GM23248 (cell line): ENCODE data around the gene IARS2. TPM values are rescaled to one million over a fixed set of nuclear protein-coding genes. Genes with fewer than 3 reads are reported as not detected.
A peak's percentile ranks its signal among the peaks of the same experiment; 100 is the strongest.
"Not testable (repeated sequence)": the region's sequence is repeated elsewhere in the genome, so short reads cannot be mapped to it uniquely, and the experiment has no call there.

Experiments
- DNase-seq: peaks from one replicate; pipeline ENCODE4 v3.0.0-alpha.2; 2015
- H2AFZ ChIP-seq: fragments of 200-600 bp; sonication (generic); 2 replicates; pipeline ENCODE4 v1.6.1; 2016; ENCODE audit warnings: antibody characterized with exemption
- H3F3A ChIP-seq: fragments of 200-600 bp; sonication (generic); 2 replicates; pipeline ENCODE4 v1.6.1; 2016; ENCODE audit warnings: mild to moderate bottlenecking, antibody characterized with exemption, mixed run types; ENCODE audit not compliant: insufficient read depth
- H3K27ac ChIP-seq: fragments of 200-600 bp; sonication (generic); 2 replicates; pipeline ENCODE4 v1.5.1; 2016; ENCODE audit warnings: mild to moderate bottlenecking
- H3K27me3 ChIP-seq: fragments of 200-600 bp; sonication (generic); replicated peaks from 2 replicates; pipeline ENCODE4 v1.6.1; 2016; ENCODE audit warnings: mild to moderate bottlenecking; ENCODE audit not compliant: insufficient read depth
- H3K36me3 ChIP-seq: fragments of 200-600 bp; sonication (generic); 2 replicates; pipeline ENCODE4 v1.6.1; 2016; ENCODE audit warnings: low read depth, mild to moderate bottlenecking
- H3K4me1 ChIP-seq: fragments of 200-600 bp; sonication (generic); 2 replicates; pipeline ENCODE4 v1.6.1; 2016; ENCODE audit warnings: mild to moderate bottlenecking; ENCODE audit not compliant: insufficient read depth
- H3K4me2 ChIP-seq: fragments of 200-600 bp; sonication (generic); one replicate; pipeline ENCODE4 v1.6.1; 2016; ENCODE audit warnings: mild to moderate bottlenecking; ENCODE audit not compliant: unreplicated experiment
- H3K4me3 ChIP-seq: fragments of 200-600 bp; sonication (generic); 2 replicates; pipeline ENCODE4 v1.5.1; 2016; ENCODE audit warnings: mild to moderate bottlenecking
- H3K79me2 ChIP-seq: fragments of 200-600 bp; sonication (generic); 2 replicates; pipeline ENCODE4 v1.6.1; 2016; ENCODE audit warnings: mild to moderate bottlenecking; ENCODE audit not compliant: insufficient read depth
- H3K9ac ChIP-seq: fragments of 200-600 bp; sonication (generic); 2 replicates; pipeline ENCODE4 v1.6.1; 2016; ENCODE audit warnings: mild to moderate bottlenecking
- H3K9me2 ChIP-seq: fragments of 200-600 bp; sonication (generic); 2 replicates; pipeline ENCODE4 v1.6.1; 2016; ENCODE audit warnings: mixed run types, mild to moderate bottlenecking, moderate library complexity; ENCODE audit not compliant: insufficient read depth
- H3K9me3 ChIP-seq: fragments of 200-600 bp; sonication (generic); one replicate; pipeline ENCODE4 v1.6.1; 2017; ENCODE audit warnings: low read depth
- H4K20me1 ChIP-seq: fragments of 200-600 bp; sonication (generic); 2 replicates; pipeline ENCODE4 v1.6.0; 2016; ENCODE audit not compliant: insufficient read depth
- EZH2 ChIP-seq: fragments of 200-600 bp; sonication (generic); IDR thresholded peaks from 2 replicates; pipeline ENCODE4 v1.6.1; 2018; ENCODE audit warnings: antibody characterized with exemption, mild to moderate bottlenecking; ENCODE audit not compliant: insufficient read depth, poor library complexity, severe bottlenecking
- EZH2phosphoT487 ChIP-seq: fragments of 200-600 bp; sonication (generic); IDR thresholded peaks from 2 replicates; pipeline ENCODE4 v1.6.1; 2018; ENCODE audit warnings: antibody characterized with exemption, moderate library complexity, mild to moderate bottlenecking, low read depth; ENCODE audit not compliant: insufficient read depth
- WGBS, 2 experiments: methylation state at CpG; one replicate each; pipeline ENCODE4 v1.1.6; 2015 to 2017; ENCODE audit warnings: low lambda C conversion rate in 2 of 2, low coverage in 1 of 2; ENCODE audit errors: missing lambda C conversion rate in 2 of 2; 5-methylcytosine and 5-hydroxymethylcytosine counted together
- in situ Hi-C: fragments of 300-500 bp; cut with MboI; formaldehyde crosslinking; loops from 2 replicates; pipeline ENCODE4 v1.15.0; 2020
- polyA plus RNA-seq: library from polyadenylated mRNA; unstranded; fragments of >200 nt; fragmentation: Nextera tagmentation; extraction: Ambion mirVana; gene quantifications from 2 replicates; pipeline ENCODE4 v1.2.1, GENCODE V29; 2016
- total RNA-seq: library from RNA; depleted of rRNA; stranded (reverse); fragments of >200 nt; shearing (Covaris generic); gene quantifications from 2 replicates; pipeline ENCODE4 v1.2.3, GENCODE V29; 2014

IARS2 gene
- total and polyA plus RNA-seq, 2 experiments from 2014 or later, result 67.0 to 93.3 TPM

GRCh38 chr1:220151454-220151853, 57.5 kb downstream of the IARS2 start:
- Histone ChIP-seq H3K79me2 (no peaks in the 10 kb centered on the region), H3K9me2 (no peaks in the 10 kb centered on the region), H3K4me2 (no peak overlapping the region), H3K36me3 (peaks cover 51% of the 10 kb centered on the region), H4K20me1 (no peaks in the 10 kb centered on the region), H3K27ac (no peak overlapping the region), H3K9ac (no peak overlapping the region), H3F3A (peaks cover 34% of the 10 kb centered on the region; the same call in 1 of the 2 replicates), H3K27me3 (no peaks in the 10 kb centered on the region), H3K9me3 (no peaks in the 10 kb centered on the region), H3K4me3 (no peak overlapping the region), H2AFZ (no peak overlapping the region), H3K4me1 (peaks cover 11% of the 10 kb centered on the region)
- 9 to 16% methylated on average over 3 of the region's 3 CpGs for WGBS, 2 experiments
- in situ Hi-C loops, result no loop called here
- peak; percentile 72 for DNase-seq
- TF ChIP-seq EZH2 (no peak), EZH2phosphoT487 (no peak)

DNA sequence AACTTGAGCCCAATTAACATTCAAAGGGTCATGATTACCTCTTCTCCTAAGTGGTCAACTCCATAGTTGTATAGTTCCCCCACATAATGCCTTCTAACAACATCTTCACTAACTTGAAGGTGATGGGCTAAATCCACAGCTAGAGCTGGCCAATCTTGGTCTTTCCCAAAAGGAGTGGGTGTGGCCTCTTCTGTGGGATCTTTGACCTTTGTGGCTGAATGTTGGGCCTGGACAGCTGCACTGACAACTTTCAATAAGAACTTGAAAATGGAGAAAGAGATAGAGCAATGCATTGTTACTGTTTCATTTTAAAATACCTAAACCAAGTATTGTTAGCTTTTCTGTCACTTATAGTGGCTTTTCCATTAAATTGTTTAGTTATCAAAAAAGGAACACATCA, 59.2 kb downstream of the IARS2 start:
- no peak overlapping the region for H2AFZ ChIP-seq
- peaks cover 11% of the 10 kb centered on the region for H3K4me1 ChIP-seq
- H3K9me2 ChIP-seq, result no peaks in the 10 kb centered on the region
- peaks cover 24% of the 10 kb centered on the region; the same call in 1 of the 2 replicates for H3F3A ChIP-seq
- no peaks in the 10 kb centered on the region for H3K27me3 ChIP-seq
- no peak for DNase-seq
- no peak overlapping the region for H3K27ac ChIP-seq
- H3K36me3 ChIP-seq, result peaks cover 57% of the 10 kb centered on the region
- no peak overlapping the region for H3K9ac ChIP-seq
- TF ChIP-seq EZH2phosphoT487 (no peak), EZH2 (no peak)
- in situ Hi-C loops, result no loop called here
- no peaks in the 10 kb centered on the region for H3K79me2 ChIP-seq
- no peaks in the 10 kb centered on the region for H4K20me1 ChIP-seq
- no peak overlapping the region for H3K4me2 ChIP-seq
- no peaks in the 10 kb centered on the region for H3K9me3 ChIP-seq
- H3K4me3 ChIP-seq, result no peak overlapping the region

GRCh38 chr1:220156620-220157146, 62.8 kb downstream of the IARS2 start:
- no peak for TF ChIP-seq EZH2
- no peak for TF ChIP-seq EZH2phosphoT487
- H3K36me3 ChIP-seq, result peaks cover 59% of the 10 kb centered on the region
- H4K20me1 ChIP-seq, result no peaks in the 10 kb centered on the region
- H3K4me3 ChIP-seq, result no peak overlapping the region
- no peaks in the 10 kb centered on the region for H3K9me2 ChIP-seq
- DNase-seq, result no peak
- H3K27ac ChIP-seq, result no peak overlapping the region
- H3K27me3 ChIP-seq, result no peaks in the 10 kb centered on the region
- no peaks in the 10 kb centered on the region for H3K79me2 ChIP-seq
- H3F3A ChIP-seq, result peaks cover 12% of the 10 kb centered on the region; the same call in 1 of the 2 replicates
- in situ Hi-C loops, result no loop called here
- peaks cover 2% of the 10 kb centered on the region for H3K4me1 ChIP-seq
- no peak overlapping the region for H3K4me2 ChIP-seq
- no peaks in the 10 kb centered on the region for H3K9me3 ChIP-seq
- 92 to 96% methylated on average over 4 of the region's 4 CpGs for WGBS, 2 experiments
- no peak overlapping the region for H3K9ac ChIP-seq
- H2AFZ ChIP-seq, result no peak overlapping the region

DNA sequence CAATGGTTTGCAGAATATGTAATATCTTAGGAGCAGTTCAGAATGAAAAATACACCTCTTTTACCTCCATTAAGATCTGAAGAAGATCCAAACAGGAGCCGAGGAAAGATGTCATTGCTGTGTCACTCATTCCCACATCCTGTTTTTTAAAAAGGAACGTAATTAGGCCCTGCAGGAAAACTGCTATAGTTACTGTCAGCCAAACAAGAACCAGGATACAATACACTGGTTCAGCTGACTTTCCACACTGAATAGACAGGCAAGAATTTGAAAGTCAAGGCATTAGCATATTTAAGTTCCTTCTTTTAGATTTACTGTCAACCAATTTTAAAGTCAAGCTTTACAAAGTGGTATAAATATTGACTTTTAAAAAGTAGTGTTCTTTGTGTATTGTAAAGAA, 63.8 kb downstream of the IARS2 start:
- peaks cover 64% of the 10 kb centered on the region for H3K36me3 ChIP-seq
- no peak overlapping the region for H3K27ac ChIP-seq
- H3K9me3 ChIP-seq, result no peaks in the 10 kb centered on the region
- no peaks in the 10 kb centered on the region for H4K20me1 ChIP-seq
- no peak overlapping the region for H2AFZ ChIP-seq
- no peaks in the 10 kb centered on the region for H3K27me3 ChIP-seq
- 50 to 66% methylated on average over 2 of the region's 2 CpGs for WGBS, 2 experiments
- no peaks in the 10 kb centered on the region for H3K79me2 ChIP-seq
- no peaks in the 10 kb centered on the region for H3K9me2 ChIP-seq
- DNase-seq, result no peak
- H3F3A ChIP-seq, result peaks cover 3% of the 10 kb centered on the region; the same call in 1 of the 2 replicates
- no peak overlapping the region for H3K4me3 ChIP-seq
- in situ Hi-C loops, result no loop called here
- TF ChIP-seq EZH2phosphoT487 (no peak), EZH2 (no peak)
- H3K4me2 ChIP-seq, result no peak overlapping the region
- no peak overlapping the region for H3K9ac ChIP-seq
- no peaks in the 10 kb centered on the region for H3K4me1 ChIP-seq

- H4K20me1 ChIP-seq, H3K4me3 ChIP-seq, H2AFZ ChIP-seq, H3K4me2 ChIP-seq, in situ Hi-C loops, H3K79me2 ChIP-seq, H3K9ac ChIP-seq, H3K9me3 ChIP-seq, DNase-seq, H3K27me3 ChIP-seq, H3F3A ChIP-seq, H3K4me1 ChIP-seq, H3K27ac ChIP-seq, H3K9me2 ChIP-seq: not testable (repeated sequence)
- H3K36me3 ChIP-seq, result peaks cover 64% of the 10 kb centered on the region
- WGBS, 2 experiments, result 97 to 99% methylated on average over 7 of the region's 7 CpGs
Observed at GRCh38 chr1:220158530-220158929, 64.6 kb downstream of the IARS2 start.
